Neural progenitor cell (in vitro differentiated cells): ENCODE measurements around the gene CCDC183.

ENCODE experiments used
- CTCF ChIP-seq: fragments of 200-600 bp; sonication (generic); IDR thresholded peaks from 2 replicates; pipeline ENCODE4 v1.5.1; 2017; ENCODE audit warnings: antibody characterized with exemption, mild to moderate bottlenecking
- EZH2 ChIP-seq: fragments of 200-600 bp; sonication (generic); IDR thresholded peaks from 2 replicates; pipeline ENCODE4 v1.6.1; 2017; ENCODE audit warnings: antibody characterized with exemption, mild to moderate bottlenecking, moderate library complexity
- EZH2phosphoT487 ChIP-seq: fragments of 200-600 bp; sonication (generic); IDR thresholded peaks from 2 replicates; pipeline ENCODE4 v1.6.1; 2017; ENCODE audit warnings: antibody characterized with exemption

- TF ChIP-seq CTCF (no peak), EZH2 (no peak), EZH2phosphoT487 (no peak)
Measured at GRCh38 chr9:136776947-136777346, 19.2 kb upstream of the CCDC183 start.
